ENCODE data around the gene ACTN4.

DNA sequence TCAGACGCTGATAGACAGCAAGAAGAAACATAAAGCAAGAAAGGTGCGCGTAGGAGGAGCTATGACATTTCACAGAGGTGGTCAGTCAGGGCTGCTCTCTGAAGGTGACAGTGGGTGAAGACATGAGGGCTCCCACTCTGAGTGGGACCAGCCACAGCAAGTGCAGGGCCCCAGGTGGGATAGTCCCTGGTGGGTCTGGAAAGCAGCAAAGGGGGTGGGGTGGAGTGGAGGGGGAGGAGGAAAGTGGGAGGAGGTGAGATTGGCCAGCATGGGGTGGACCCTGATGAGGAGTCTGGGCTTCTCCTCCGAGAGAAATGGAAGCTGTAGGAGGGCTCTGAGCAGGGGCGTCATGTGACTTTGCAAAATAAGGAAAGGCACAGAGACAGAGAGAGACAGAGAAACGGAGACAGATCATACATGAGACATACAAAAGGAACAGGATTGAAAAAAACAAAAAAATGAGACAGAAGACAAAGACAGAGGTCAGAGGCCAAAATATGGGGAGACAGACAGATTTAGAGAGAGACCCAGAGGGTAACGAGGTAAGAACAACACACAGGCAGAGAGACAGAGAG is 32.4 kb upstream of the ACTN4 start:
- no peak for TF ChIP-seq EZH2phosphoT487 (IDR thresholded peaks at IDR 0.05; ENCODE audit: borderline replicate concordance)
- TF ChIP-seq, protein P1, sequence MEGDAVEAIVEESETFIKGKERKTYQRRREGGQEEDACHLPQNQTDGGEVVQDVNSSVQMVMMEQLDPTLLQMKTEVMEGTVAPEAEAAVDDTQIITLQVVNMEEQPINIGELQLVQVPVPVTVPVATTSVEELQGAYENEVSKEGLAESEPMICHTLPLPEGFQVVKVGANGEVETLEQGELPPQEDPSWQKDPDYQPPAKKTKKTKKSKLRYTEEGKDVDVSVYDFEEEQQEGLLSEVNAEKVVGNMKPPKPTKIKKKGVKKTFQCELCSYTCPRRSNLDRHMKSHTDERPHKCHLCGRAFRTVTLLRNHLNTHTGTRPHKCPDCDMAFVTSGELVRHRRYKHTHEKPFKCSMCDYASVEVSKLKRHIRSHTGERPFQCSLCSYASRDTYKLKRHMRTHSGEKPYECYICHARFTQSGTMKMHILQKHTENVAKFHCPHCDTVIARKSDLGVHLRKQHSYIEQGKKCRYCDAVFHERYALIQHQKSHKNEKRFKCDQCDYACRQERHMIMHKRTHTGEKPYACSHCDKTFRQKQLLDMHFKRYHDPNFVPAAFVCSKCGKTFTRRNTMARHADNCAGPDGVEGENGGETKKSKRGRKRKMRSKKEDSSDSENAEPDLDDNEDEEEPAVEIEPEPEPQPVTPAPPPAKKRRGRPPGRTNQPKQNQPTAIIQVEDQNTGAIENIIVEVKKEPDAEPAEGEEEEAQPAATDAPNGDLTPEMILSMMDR (conservative IDR thresholded peaks at IDR 0.05; ENCODE audit: low read length) = no peak
